ENCODE data around the gene UBN1.

The UBN1 gene

DNA sequence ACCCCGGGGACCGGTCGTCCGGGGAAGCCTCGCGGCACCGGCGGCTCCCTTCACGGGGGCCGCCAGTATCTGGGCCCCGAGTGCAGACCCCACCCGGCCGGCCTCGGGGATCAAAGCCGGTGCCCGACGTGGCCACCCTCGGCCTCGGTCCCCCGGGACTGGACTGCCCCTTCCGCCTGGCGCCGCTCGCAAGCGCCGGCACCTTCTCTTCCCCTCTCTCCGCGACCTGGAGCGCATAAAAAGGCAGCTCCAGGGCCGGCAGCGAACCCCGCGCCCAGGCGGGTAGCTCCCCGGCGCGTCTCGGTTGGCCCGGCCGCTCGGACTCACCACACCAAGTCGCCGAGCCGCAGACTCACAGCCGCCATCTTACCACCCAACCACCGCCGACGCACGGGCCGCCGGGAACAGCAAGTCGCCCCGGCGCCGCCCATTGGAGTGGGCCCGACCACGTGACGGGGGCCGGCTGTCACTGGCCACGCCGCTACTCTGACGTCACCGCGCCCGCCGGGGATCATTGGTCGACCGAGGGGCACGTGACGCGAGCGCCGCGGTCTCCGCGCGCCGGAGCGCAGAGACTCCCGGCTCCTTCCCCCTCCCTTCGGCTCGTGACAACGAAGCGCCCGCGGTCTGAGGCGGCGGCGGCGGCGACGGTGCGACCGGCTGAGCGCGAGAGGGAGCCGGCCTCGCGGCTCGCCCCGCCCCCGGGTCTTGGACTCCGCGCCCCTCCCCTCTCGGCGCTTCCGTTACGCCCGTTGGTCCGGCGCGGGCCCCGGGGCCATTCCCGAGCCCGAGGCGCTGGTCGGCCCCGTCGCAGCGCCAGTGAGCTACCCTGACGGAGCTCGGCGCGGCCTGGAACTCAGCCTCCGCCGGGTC, at the start of gene UBN1, which contains the start of gene GLYR1:
Gene UBN1 (plus strand): TSS at position 581 of the 873 bp plus-strand sequence. CDS start 5,437 bp downstream, outside the sequence.
Gene GLYR1 (minus strand): TSS at position 388 of the 873 bp plus-strand sequence. CDS start 23 bp downstream, at position 365.
- H3K4me3 ChIP-seq (ENCODE audit: low read depth in 1 of 5, low read length in 5 of 5), result peak within 1 kb of the TSS; percentile 81 to 89 (median 82)
- H3K9me3 ChIP-seq (ENCODE audit: control insufficient read depth in 5 of 5, low read length in 5 of 5), result no peaks in the 10 kb centered on the region
- H3K9ac ChIP-seq (ENCODE audit: low read length in 5 of 5), result peak within 1 kb of the TSS; percentile 81 to 97 (median 96)
- H3K27ac ChIP-seq (ENCODE audit: low read depth, low read length), result peak within 1 kb of the TSS; percentile 96
- no peaks in the 10 kb centered on the region for H3K27me3 ChIP-seq (ENCODE audit: control insufficient read depth in 5 of 5, insufficient read depth in 4 of 5, low read length in 5 of 5)
- H3K36me3 ChIP-seq (ENCODE audit: control insufficient read depth in 5 of 5, insufficient read depth in 5 of 5, low read length in 5 of 5), result peaks cover 7 to 25% (median 24%) of the 10 kb centered on the region in 5 donors
- H3K4me1 ChIP-seq (ENCODE audit: control insufficient read depth in 5 of 5, insufficient read depth in 5 of 5, low read length in 5 of 5), result peaks cover 7 to 57% (median 51%) of the 10 kb centered on the region in 5 donors

- no peaks in the 10 kb centered on the region for H3K27me3 ChIP-seq (ENCODE audit: control insufficient read depth in 5 of 5, insufficient read depth in 4 of 5, low read length in 5 of 5)
- no peak overlapping the region for H3K4me3 ChIP-seq (ENCODE audit: low read depth in 1 of 5, low read length in 5 of 5)
- H3K9ac ChIP-seq (ENCODE audit: low read length in 5 of 5), result no peak overlapping the region
- peaks cover 0 to 23% (median 11%) of the 10 kb centered on the region in 5 donors for H3K4me1 ChIP-seq (ENCODE audit: control insufficient read depth in 5 of 5, insufficient read depth in 5 of 5, low read length in 5 of 5)
- no peaks in the 10 kb centered on the region for H3K9me3 ChIP-seq (ENCODE audit: control insufficient read depth in 5 of 5, low read length in 5 of 5)
- peaks cover 0 to 16% (median 3%) of the 10 kb centered on the region in 5 donors for H3K36me3 ChIP-seq (ENCODE audit: control insufficient read depth in 5 of 5, insufficient read depth in 5 of 5, low read length in 5 of 5)
- no peak overlapping the region for H3K27ac ChIP-seq (ENCODE audit: low read depth, low read length)
These were observed 49.5 kb upstream of the UBN1 start for GRCh38 chr16:4797805-4798252.

GRCh38 chr16:4798456-4798855, 48.8 kb upstream of the UBN1 start:
- H3K9me3 ChIP-seq (ENCODE audit: control insufficient read depth in 5 of 5, low read length in 5 of 5), result no peaks in the 10 kb centered on the region
- peaks cover 0 to 16% (median 3%) of the 10 kb centered on the region in 5 donors for H3K36me3 ChIP-seq (ENCODE audit: control insufficient read depth in 5 of 5, insufficient read depth in 5 of 5, low read length in 5 of 5)
- no peaks in the 10 kb centered on the region for H3K27me3 ChIP-seq (ENCODE audit: control insufficient read depth in 5 of 5, insufficient read depth in 4 of 5, low read length in 5 of 5)

DNA sequence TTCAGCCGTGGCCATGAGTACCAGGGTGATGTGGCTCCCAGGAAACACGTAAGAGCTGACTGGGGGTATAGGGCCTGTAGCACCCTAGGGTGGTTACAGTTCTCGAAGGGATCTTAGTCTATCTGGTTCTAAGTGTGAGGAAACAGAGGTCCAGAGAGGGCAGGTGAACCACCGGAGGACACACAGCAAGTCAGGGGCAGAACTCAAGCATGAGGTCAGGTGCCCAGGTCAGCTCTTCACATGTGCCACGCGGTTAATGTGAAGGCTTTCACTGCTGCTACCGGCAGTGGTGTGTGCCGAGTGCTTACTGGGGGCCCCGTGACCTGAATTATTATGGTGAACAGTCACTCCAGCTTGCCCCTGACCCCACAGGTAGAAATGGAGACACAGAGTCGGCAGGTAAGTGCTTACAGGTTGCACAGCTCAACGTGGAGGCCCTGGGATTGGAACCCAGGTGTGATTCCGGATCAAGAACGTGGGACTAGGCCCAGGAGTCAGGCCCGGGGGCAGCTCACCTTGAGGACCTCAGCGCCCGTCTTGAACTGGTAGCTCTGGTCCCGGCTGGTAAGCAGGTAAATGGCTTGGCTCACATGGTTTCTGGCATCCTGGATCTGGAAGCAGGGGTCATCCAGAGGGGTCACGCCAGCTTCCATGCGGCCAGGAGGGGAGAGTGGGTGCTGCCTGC, 48.0 kb upstream of the UBN1 start:
- no peak overlapping the region for H3K9ac ChIP-seq (ENCODE audit: low read length in 5 of 5)
- H3K36me3 ChIP-seq (ENCODE audit: control insufficient read depth in 5 of 5, insufficient read depth in 5 of 5, low read length in 5 of 5), result peaks cover 0 to 20% (median 5%) of the 10 kb centered on the region in 5 donors
- no peak overlapping the region for H3K27ac ChIP-seq (ENCODE audit: low read depth, low read length)
- no peaks in the 10 kb centered on the region for H3K9me3 ChIP-seq (ENCODE audit: control insufficient read depth in 5 of 5, low read length in 5 of 5)
- no peaks in the 10 kb centered on the region for H3K27me3 ChIP-seq (ENCODE audit: control insufficient read depth in 5 of 5, insufficient read depth in 4 of 5, low read length in 5 of 5)
- H3K4me1 ChIP-seq (ENCODE audit: control insufficient read depth in 5 of 5, insufficient read depth in 5 of 5, low read length in 5 of 5), result peaks cover 0 to 33% (median 18%) of the 10 kb centered on the region in 5 donors
- no peak overlapping the region for H3K4me3 ChIP-seq (ENCODE audit: low read depth in 1 of 5, low read length in 5 of 5)

More at GRCh38 chr16:4798456-4798855, 48.8 kb upstream of the UBN1 start:
- Histone ChIP-seq H3K27ac (ENCODE audit: low read depth, low read length) (no peak overlapping the region), H3K4me1 (ENCODE audit: control insufficient read depth in 5 of 5, insufficient read depth in 5 of 5, low read length in 5 of 5) (peaks cover 0 to 29% (median 17%) of the 10 kb centered on the region in 5 donors), H3K4me3 (ENCODE audit: low read depth in 1 of 5, low read length in 5 of 5) (no peak overlapping the region), H3K9ac (ENCODE audit: low read length in 5 of 5) (no peak overlapping the region)

DNA sequence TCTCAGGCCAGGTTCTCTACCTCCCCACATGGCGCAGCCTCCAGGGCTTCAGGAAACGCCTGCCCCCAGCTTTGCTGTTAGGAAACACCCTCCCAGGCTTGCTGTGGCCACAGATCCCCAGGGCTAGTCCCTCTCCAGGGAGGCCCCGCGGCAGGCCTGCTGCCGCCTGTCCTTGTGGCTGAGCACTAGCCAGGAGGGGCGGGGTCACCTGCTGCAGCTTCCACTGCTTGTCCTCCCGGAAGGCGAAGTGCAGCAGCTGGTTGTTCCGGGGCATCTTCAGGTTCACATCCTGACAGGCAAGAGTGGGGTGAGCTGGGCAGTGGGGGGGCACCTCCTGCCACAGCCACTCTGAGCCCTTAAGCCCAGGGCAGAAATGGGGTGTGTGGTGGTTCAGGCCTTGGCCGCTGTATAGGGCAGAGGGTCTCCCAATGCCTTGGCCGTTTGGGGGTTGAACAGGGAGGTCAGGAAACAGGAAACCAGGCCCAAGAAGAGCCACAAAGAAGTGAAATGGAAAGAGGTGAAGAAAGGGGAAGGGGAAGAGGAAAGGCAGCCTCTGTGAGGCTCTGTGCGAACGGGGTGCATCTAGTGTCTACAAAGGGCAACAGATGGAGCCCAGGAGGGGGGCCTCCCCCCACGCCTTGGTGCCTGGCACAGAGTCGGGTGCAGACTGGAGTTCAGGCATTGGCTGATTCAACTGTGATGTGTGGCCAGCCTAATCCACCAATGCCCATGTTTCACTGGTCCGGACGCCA, 46.8 kb upstream of the UBN1 start:
- peak overlapping the region in 1 of 5 donors; percentile 83 for H3K4me3 ChIP-seq (ENCODE audit: low read depth in 1 of 5, low read length in 5 of 5)
- no peak overlapping the region for H3K9ac ChIP-seq (ENCODE audit: low read length in 5 of 5)
- H3K9me3 ChIP-seq (ENCODE audit: control insufficient read depth in 5 of 5, low read length in 5 of 5), result no peaks in the 10 kb centered on the region
- H3K4me1 ChIP-seq (ENCODE audit: control insufficient read depth in 5 of 5, insufficient read depth in 5 of 5, low read length in 5 of 5), result peaks cover 0 to 33% (median 18%) of the 10 kb centered on the region in 5 donors
- H3K27me3 ChIP-seq (ENCODE audit: control insufficient read depth in 5 of 5, insufficient read depth in 4 of 5, low read length in 5 of 5), result no peaks in the 10 kb centered on the region
- peaks cover 0 to 32% (median 16%) of the 10 kb centered on the region in 5 donors for H3K36me3 ChIP-seq (ENCODE audit: control insufficient read depth in 5 of 5, insufficient read depth in 5 of 5, low read length in 5 of 5)
- H3K27ac ChIP-seq (ENCODE audit: low read depth, low read length), result no peak overlapping the region

DNA sequence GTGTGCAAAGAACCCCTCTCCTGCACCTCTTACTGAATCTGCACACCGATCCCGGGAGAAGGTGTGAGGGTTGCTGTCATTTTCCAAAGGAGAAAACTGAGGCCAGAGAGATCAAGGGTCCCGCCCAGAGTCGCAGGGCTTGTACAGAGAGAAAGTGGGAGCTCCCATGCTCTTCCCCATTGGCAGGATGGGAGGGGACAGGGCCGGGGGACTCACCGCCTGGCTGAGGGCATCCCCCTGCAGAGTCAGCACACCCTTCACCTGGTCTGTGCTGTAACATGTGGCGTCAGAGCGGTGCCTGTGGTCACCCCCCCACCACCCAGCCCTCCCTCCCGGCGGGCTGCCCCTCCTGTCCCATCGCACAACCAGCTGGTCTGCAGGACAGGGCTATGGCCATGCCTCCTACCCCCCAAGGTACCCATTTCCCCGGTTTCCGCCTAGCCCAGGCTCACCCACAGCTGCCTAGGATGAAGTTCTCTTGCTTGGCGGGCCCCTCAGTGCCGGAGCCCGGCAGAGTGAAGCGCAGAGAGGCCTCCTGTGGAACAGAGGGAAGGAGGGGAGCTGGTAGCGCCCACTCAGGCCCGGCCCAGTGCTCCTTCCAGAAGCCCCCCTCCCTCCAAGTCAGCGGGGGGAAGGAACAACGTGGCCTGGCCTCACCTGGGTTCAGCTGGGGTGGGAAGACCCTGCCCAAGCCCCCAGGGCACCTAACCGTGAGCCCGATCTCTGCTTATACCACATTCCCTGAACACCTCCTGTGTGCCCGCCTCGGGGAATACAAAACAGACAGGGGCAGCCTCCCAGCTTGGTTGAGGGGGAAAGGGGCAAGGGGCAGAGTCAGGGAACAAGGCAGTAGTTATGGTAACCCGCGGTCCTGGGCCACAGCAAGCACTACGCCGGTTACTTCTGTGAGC, 46.0 kb upstream of the UBN1 start:
- peaks cover 0 to 38% (median 21%) of the 10 kb centered on the region in 5 donors for H3K36me3 ChIP-seq (ENCODE audit: control insufficient read depth in 5 of 5, insufficient read depth in 5 of 5, low read length in 5 of 5)
- H3K4me1 ChIP-seq (ENCODE audit: control insufficient read depth in 5 of 5, insufficient read depth in 5 of 5, low read length in 5 of 5), result peaks cover 0 to 33% (median 18%) of the 10 kb centered on the region in 5 donors
- no peak overlapping the region for H3K27ac ChIP-seq (ENCODE audit: low read depth, low read length)
- H3K4me3 ChIP-seq (ENCODE audit: low read depth in 1 of 5, low read length in 5 of 5), result peak overlapping the region; percentile 67 to 85 (median 76)
- H3K27me3 ChIP-seq (ENCODE audit: control insufficient read depth in 5 of 5, insufficient read depth in 4 of 5, low read length in 5 of 5), result no peaks in the 10 kb centered on the region
- peak overlapping the region in 4 of 5 donors; percentile 58 to 76 (median 68) for H3K9ac ChIP-seq (ENCODE audit: low read length in 5 of 5)
- H3K9me3 ChIP-seq (ENCODE audit: control insufficient read depth in 5 of 5, low read length in 5 of 5), result no peaks in the 10 kb centered on the region

- H3K27me3 ChIP-seq (ENCODE audit: control insufficient read depth in 5 of 5, insufficient read depth in 4 of 5, low read length in 5 of 5), result no peaks in the 10 kb centered on the region
- no peaks in the 10 kb centered on the region for H3K9me3 ChIP-seq (ENCODE audit: control insufficient read depth in 5 of 5, low read length in 5 of 5)
- H3K4me1 ChIP-seq (ENCODE audit: control insufficient read depth in 5 of 5, insufficient read depth in 5 of 5, low read length in 5 of 5), result peaks cover 0 to 33% (median 18%) of the 10 kb centered on the region in 5 donors
- peak within 1 kb of the TSS; percentile 54 for H3K27ac ChIP-seq (ENCODE audit: low read depth, low read length)
- peak within 1 kb of the TSS; percentile 67 to 85 (median 76) for H3K4me3 ChIP-seq (ENCODE audit: low read depth in 1 of 5, low read length in 5 of 5)
- peak within 1 kb of the TSS in 4 of 5 donors; percentile 58 to 76 (median 68) for H3K9ac ChIP-seq (ENCODE audit: low read length in 5 of 5)
- H3K36me3 ChIP-seq (ENCODE audit: control insufficient read depth in 5 of 5, insufficient read depth in 5 of 5, low read length in 5 of 5), result peaks cover 0 to 40% (median 24%) of the 10 kb centered on the region in 5 donors
These were observed 45.2 kb upstream of the UBN1 start, which contains the start of gene ROGDI for GRCh38 chr16:4801962-4802658. Gene ROGDI, minus strand, starts transcription at chr16:4802633. Its CDS starts 62 bp downstream, at chr16:4802571.

- H3K36me3 ChIP-seq (ENCODE audit: control insufficient read depth in 5 of 5, insufficient read depth in 5 of 5, low read length in 5 of 5), result peaks cover 0 to 40% (median 26%) of the 10 kb centered on the region in 5 donors
- H3K9me3 ChIP-seq (ENCODE audit: control insufficient read depth in 5 of 5, low read length in 5 of 5), result no peaks in the 10 kb centered on the region
- H3K27me3 ChIP-seq (ENCODE audit: control insufficient read depth in 5 of 5, insufficient read depth in 4 of 5, low read length in 5 of 5), result no peaks in the 10 kb centered on the region
- H3K9ac ChIP-seq (ENCODE audit: low read length in 5 of 5), result peak overlapping the region in 4 of 5 donors; percentile 6 to 66 (median 28)
- H3K4me3 ChIP-seq (ENCODE audit: low read depth in 1 of 5, low read length in 5 of 5), result peak overlapping the region in 4 of 5 donors; percentile 71 to 85 (median 80)
- peak overlapping the region; percentile 54 for H3K27ac ChIP-seq (ENCODE audit: low read depth, low read length)
- H3K4me1 ChIP-seq (ENCODE audit: control insufficient read depth in 5 of 5, insufficient read depth in 5 of 5, low read length in 5 of 5), result peaks cover 0 to 33% (median 18%) of the 10 kb centered on the region in 5 donors
These were observed 44.5 kb upstream of the UBN1 start for GRCh38 chr16:4802659-4803287.
